HepG2 (cell line): Measurements from ENCODE around the gene HLF. TPM values are rescaled to one million over a fixed set of nuclear protein-coding genes. Genes with fewer than 3 reads are reported as not detected.

Experiments used
- BRF2 ChIP-seq: sonication (generic); formaldehyde crosslinking; IDR thresholded peaks from 2 replicates; pipeline ENCODE4 v1.8.1; 2022; ENCODE audit warnings: mild to moderate bottlenecking, missing genetic modification reagents
- CSRNP2 ChIP-seq: sonication (generic); formaldehyde crosslinking; conservative IDR thresholded peaks from 2 replicates; pipeline ENCODE4 v1.8.0; 2022; ENCODE audit warnings: low read depth, missing genetic modification reagents
- HINFP ChIP-seq: sonication (generic); formaldehyde crosslinking; IDR thresholded peaks from 2 replicates; pipeline ENCODE4 v1.4.0; 2020; ENCODE audit warnings: low read depth, mild to moderate bottlenecking, missing genetic modification reagents
- HNRNPH1 ChIP-seq: fragments of 200-400 bp; formaldehyde crosslinking; optimal IDR thresholded peaks from 2 replicates; pipeline ENCODE3; 2017; ENCODE audit warnings: mild to moderate bottlenecking, low read depth, low read length
- KDM5A ChIP-seq: fragments of 200-600 bp; sonication (generic); IDR thresholded peaks from 2 replicates; pipeline ENCODE4 v1.7.0; 2018; ENCODE audit warnings: antibody characterized with exemption, mild to moderate bottlenecking, low read length, borderline replicate concordance
- MLX ChIP-seq: IDR thresholded peaks from 2 replicates; pipeline ENCODE4 v1.6.1; 2016
- NFIB ChIP-seq: sonication (generic); formaldehyde crosslinking; IDR thresholded peaks from 2 replicates; pipeline ENCODE4 v1.9.0; 2021; ENCODE audit warnings: missing genetic modification reagents, mild to moderate bottlenecking, borderline replicate concordance
- PPARG ChIP-seq: conservative IDR thresholded peaks from 2 replicates; pipeline ENCODE4 v1.6.1; 2016; ENCODE audit warnings: missing biosample characterization, missing genetic modification reagents
- SSRP1 ChIP-seq: IDR thresholded peaks from 2 replicates; pipeline ENCODE4 v1.6.1; 2016; ENCODE audit warnings: control low read depth
- TEAD3 ChIP-seq: optimal IDR thresholded peaks from 2 replicates; pipeline ENCODE3; 2016; ENCODE audit warnings: borderline replicate concordance
- TERF1 ChIP-seq: sonication (generic); formaldehyde crosslinking; IDR thresholded peaks from 2 replicates; pipeline ENCODE4 v1.8.0; 2022; ENCODE audit warnings: mild to moderate bottlenecking, missing genetic modification reagents, moderate library complexity
- TOE1 ChIP-seq: sonication (generic); formaldehyde crosslinking; IDR thresholded peaks from 2 replicates; pipeline ENCODE4 v1.4.0; 2020; ENCODE audit warnings: mild to moderate bottlenecking, missing genetic modification reagents
- ZFY ChIP-seq: sonication (generic); formaldehyde crosslinking; IDR thresholded peaks from 2 replicates; pipeline ENCODE4 v1.4.0; 2020; ENCODE audit warnings: missing genetic modification reagents
- ZNF138 ChIP-seq: sonication (generic); formaldehyde crosslinking; IDR thresholded peaks from 2 replicates; pipeline ENCODE4 v1.5.0; 2020; ENCODE audit warnings: mild to moderate bottlenecking, low read depth, missing genetic modification reagents
- ZNF160 ChIP-seq: sonication (generic); formaldehyde crosslinking; IDR thresholded peaks from 2 replicates; pipeline ENCODE4 v1.8.0; 2022; ENCODE audit warnings: mild to moderate bottlenecking, inconsistent platforms, missing genetic modification reagents
- ZNF280B ChIP-seq: sonication (generic); formaldehyde crosslinking; IDR thresholded peaks from 2 replicates; pipeline ENCODE4 v1.5.0; 2020; ENCODE audit warnings: missing genetic modification reagents, mild to moderate bottlenecking, borderline replicate concordance
- ZNF350 ChIP-seq: sonication (generic); formaldehyde crosslinking; IDR thresholded peaks from 2 replicates; pipeline ENCODE4 v1.4.0; 2020; ENCODE audit warnings: mild to moderate bottlenecking, low read depth, missing genetic modification reagents, borderline replicate concordance
- ZNF513 ChIP-seq: sonication (generic); formaldehyde crosslinking; conservative IDR thresholded peaks from 2 replicates; pipeline ENCODE4 v1.5.0; 2020; ENCODE audit warnings: missing genetic modification reagents
- ZNF879 ChIP-seq: sonication (generic); formaldehyde crosslinking; IDR thresholded peaks from 2 replicates; pipeline ENCODE4 v1.8.1; 2023; ENCODE audit warnings: missing genetic modification reagents
- polyA plus RNA-seq, 8 experiments: library from polyadenylated mRNA; depleted of rRNA in 3 of 8; stranded (reverse) in 7 of 8; unstranded in 1 of 8; fragments of >200 nt; fragmentation: Illumina TruSeq in 4 of 8; extraction: Trizol in 4 of 8; gene quantifications; 2 replicates each; pipeline versions ENCODE4 v1.2.1 to v1.2.3, GENCODE V29; 2011 to 2016; ENCODE audit warnings: low read depth in 4 of 8, missing spikeins in 1 of 8, mixed read lengths in 1 of 8; ENCODE audit not compliant: insufficient read depth in 1 of 8
- total RNA-seq, 5 experiments: library from RNA; depleted of rRNA; stranded (reverse); fragments of >200 nt; fragmentation: Illumina TruSeq; extraction: Trizol; gene quantifications; 2 replicates each; pipeline ENCODE4 v1.2.3, GENCODE V29; 2016; ENCODE audit warnings: low read depth in 1 of 5

Gene HLF
- total and polyA plus RNA-seq, 2 of the 13 experiments (the other 11 are each of a cell fraction or from before 2014, with no cell fraction given) = 202 to 346 TPM

GRCh38 chr17:55238179-55238930 lies 26.4 kb upstream of the HLF start (continued):
- no peak for TF ChIP-seq TERF1 (CRISPR knock-in tag)
- TF ChIP-seq CSRNP2 = no peak
- peak; percentile 46; the same call in 1 of the 2 replicates for TF ChIP-seq TOE1
- no peak for TF ChIP-seq KDM5A
- peak; percentile 64; the same call in 1 of the 2 replicates for TF ChIP-seq ZNF350
- TF ChIP-seq ZNF160 = peak; percentile 90
- peak; percentile 60; the same call in 1 of the 2 replicates for TF ChIP-seq HINFP (CRISPR knock-in tag)
- no peak for TF ChIP-seq ZNF513
- TF ChIP-seq NFIB = no peak
- peak; percentile 46 for TF ChIP-seq TEAD3
- no peak for TF ChIP-seq BRF2 (CRISPR knock-in tag)
- TF ChIP-seq ZNF879 (CRISPR knock-in tag) = peak; percentile 80
- TF ChIP-seq SSRP1 (CRISPR knock-in tag) = no peak
- peak; percentile 97 for TF ChIP-seq ZNF280B (CRISPR knock-in tag)
- TF ChIP-seq PPARG (CRISPR knock-in tag) = 0 out of 2 replicates have a peak, but pooled peaks have one; percentile 25
- TF ChIP-seq MLX = peak; percentile 90
- TF ChIP-seq ZFY (CRISPR knock-in tag) = peak; percentile 66
- TF ChIP-seq HNRNPH1 = no peak
- TF ChIP-seq ZNF138 (CRISPR knock-in tag) = no peak; the same call in 1 of the 2 replicates
